GM21381 (cell line): ENCODE results near the gene TYW1B.
"Not testable (repeated sequence)": the region's sequence is repeated elsewhere in the genome, so short reads cannot be mapped to it uniquely, and the experiment has no call there.

Experiments
- ATAC-seq: cut with Tn5 transposase; IDR thresholded peaks from one replicate; pipeline ENCODE4 v1.9.1; 2021; ENCODE audit warnings: mild to moderate bottlenecking, moderate library complexity; ENCODE audit not compliant: unreplicated experiment

Gene TYW1B

DNA sequence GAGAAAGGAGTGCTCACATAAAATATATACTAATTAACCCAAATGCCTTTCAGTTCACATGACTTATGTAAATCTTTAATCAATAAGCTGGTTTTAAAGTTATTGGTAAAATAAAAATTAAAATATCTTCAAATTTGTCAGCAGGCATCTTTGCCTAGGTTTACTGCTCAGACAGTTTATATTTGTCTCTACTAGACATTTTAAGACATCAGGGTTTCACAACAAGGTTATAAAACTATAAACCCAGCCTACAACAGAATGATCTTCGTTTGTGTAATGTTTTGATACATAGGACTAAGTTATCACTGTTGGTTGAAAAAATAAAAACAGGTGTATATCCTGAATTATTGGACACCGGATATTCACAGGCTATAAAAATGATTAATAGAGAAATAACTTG, 67.4 kb downstream of the TYW1B start:
- no peak for ATAC-seq

GRCh38 chr7:72754312-72754711, 73.7 kb downstream of the TYW1B start:
- ATAC-seq: no peak

DNA sequence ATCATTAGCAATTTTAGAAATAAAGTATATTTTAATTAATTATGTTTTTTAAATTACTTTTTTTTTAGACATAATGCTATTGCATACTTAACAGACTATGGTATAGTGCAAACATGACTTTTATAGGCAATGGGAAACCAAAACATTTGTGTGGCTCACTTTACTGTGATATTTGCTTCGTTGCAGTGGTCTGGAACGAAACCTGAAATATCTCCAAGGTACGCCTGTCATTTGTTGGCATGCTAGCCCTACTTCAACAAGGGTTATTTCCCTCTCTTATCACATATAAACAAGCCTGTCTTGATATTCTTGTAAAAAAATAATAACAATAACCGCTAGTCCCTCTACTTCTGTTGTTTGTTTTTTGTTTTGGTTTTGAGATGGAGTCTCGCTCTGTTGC, 74.2 kb downstream of the TYW1B start:
- ATAC-seq: no peak

- ATAC-seq: not testable (repeated sequence)
Observed at GRCh38 chr7:72753229-72753628, 74.8 kb downstream of the TYW1B start.

- ATAC-seq: no peak
Observed at GRCh38 chr7:72751978-72752377, 76.0 kb downstream of the TYW1B start.

- ATAC-seq: no peak
Observed at GRCh38 chr7:72751378-72751777, 76.6 kb downstream of the TYW1B start.

DNA sequence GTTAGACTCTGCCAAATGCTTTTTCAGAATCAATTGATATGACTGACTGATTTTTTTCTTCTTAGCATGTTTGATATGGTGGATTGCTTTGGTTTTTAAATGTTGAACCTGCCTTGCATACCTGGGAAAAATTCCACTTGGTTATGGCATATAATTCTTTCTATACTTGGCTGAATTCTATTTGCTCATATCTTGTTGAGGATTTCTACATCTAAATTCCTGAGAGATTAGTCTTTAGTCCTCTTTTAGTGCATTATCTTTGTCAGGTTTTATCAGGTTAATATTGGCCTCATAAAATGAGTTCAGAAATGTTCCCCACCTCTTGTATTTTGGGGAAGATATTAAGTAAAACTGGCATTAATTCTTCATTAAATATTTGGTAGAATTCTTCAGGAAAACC, 79.4 kb downstream of the TYW1B start:
- ATAC-seq: not testable (repeated sequence)

GRCh38 chr7:72744244-72744926, 83.6 kb downstream of the TYW1B start:
- ATAC-seq: not testable (repeated sequence)

- ATAC-seq: not testable (repeated sequence)
Observed at GRCh38 chr7:72743801-72744200, 84.2 kb downstream of the TYW1B start.

GRCh38 chr7:72739716-72740115, 88.3 kb downstream of the TYW1B start:
- ATAC-seq: not testable (repeated sequence)

GRCh38 chr7:72735855-72736254, 92.1 kb downstream of the TYW1B start:
- ATAC-seq: not testable (repeated sequence)

GRCh38 chr7:72730815-72731214, 97.2 kb downstream of the TYW1B start:
- ATAC-seq: not testable (repeated sequence)

- ATAC-seq: not testable (repeated sequence)
Observed at GRCh38 chr7:72730384-72730783, 97.6 kb downstream of the TYW1B start.

- ATAC-seq: not testable (repeated sequence)
Observed at GRCh38 chr7:72729130-72729529, 98.9 kb downstream of the TYW1B start.

GRCh38 chr7:72722694-72723093, 105.3 kb downstream of the TYW1B start:
- not testable (repeated sequence) for ATAC-seq

DNA sequence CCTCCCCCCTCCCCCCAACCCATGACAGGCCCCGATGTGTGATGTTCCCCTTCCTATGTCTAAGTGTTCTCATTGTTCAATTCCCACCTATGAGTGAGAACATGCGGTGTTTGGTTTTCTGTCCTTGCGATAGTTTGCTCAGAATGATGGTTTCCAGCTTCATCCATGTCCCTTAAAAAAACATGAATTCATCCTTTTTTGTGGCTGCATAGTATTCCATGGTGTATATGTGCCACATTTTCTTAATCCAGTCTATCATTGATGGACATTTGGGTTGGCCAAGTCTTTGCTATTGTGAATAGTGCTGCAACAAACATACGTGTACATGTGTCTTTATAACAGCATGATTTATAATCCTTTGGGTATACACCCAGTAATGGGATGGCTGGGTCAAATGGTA, 107.1 kb downstream of the TYW1B start:
- not testable (repeated sequence) for ATAC-seq

- not testable (repeated sequence) for ATAC-seq
Observed at GRCh38 chr7:72717252-72717774, 110.7 kb downstream of the TYW1B start.

GRCh38 chr7:72711927-72712326, 116.1 kb downstream of the TYW1B start:
- ATAC-seq: not testable (repeated sequence)

DNA sequence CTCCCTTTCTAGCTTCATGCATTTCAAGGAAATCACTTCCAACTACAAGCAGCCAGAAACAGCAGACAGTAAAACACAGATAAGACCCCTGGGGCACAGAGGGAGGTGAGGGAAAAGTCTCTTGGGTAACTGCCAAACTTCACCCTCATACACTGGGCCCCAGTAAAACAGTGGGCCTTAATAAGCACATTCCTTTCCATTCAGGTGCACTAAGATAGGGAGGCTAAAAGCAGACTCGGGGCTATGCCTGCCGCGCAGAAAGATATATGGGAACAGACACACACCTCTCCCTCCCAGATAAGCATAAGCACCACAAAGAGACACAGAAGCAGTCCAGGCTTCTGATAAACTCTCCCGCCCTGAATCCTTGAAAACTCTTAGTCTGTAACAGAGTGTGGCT, 117.0 kb downstream of the TYW1B start:
- ATAC-seq: no peak

DNA sequence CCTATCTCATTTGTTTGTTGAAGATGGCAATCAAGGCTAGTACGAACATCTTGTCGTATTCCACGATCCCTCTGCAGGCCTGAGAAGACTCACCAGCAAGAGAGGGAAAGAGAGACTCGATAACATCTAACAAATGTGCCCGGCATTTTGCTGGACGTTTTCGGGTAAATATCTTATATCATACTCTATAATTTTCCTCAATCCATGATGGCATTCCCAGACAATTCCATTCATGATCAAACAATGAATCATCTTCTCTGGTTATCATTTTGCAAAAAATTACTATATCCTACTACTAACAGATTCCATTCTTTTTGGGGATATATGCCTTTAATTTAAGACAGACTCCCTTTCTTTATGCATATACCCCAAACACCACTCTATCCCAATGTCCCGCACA, 118.1 kb downstream of the TYW1B start:
- no peak for ATAC-seq

DNA sequence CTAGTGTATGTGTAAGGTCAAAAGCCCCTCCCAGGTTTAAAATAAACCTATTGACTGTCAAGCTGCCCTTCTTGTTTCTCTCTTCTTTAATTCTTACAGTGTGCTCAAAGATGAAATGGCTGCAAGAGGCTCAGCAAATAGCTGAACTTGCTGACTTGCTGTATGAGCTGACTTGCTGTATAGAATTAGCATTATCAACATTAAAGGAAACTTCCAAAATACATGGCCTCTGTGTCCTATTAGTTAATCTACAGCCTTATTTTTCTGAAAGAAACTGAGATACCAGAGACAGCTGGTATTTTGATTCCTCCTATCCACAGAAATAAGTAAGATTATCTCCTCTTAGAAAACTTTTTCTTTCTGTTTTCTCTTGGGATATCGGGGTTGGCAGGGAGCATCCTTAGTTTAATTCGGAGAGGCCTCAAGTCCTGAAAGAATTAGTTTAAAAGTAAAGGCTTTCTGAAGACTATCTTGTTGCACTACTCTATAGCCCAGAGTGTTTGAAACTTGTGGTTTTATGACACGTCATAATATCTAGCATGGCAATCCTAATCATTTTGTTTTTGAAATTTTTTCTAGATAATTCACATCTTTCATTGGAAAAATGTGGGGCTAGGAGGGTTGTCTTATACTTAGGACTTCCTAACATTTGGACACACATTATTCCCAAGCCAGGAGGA, 119.5 kb downstream of the TYW1B start:
- ATAC-seq: not testable (repeated sequence)

- ATAC-seq: no peak
Observed at GRCh38 chr7:72706521-72706920, 121.5 kb downstream of the TYW1B start.
